ENCODE measurements around the gene ALDH1L1. TPM values are rescaled to one million over a fixed set of nuclear protein-coding genes. Genes with fewer than 3 reads are reported as not detected.

Gene ALDH1L1
- total RNA-seq, 1 experiment from 2014 or later: not detected

DNA sequence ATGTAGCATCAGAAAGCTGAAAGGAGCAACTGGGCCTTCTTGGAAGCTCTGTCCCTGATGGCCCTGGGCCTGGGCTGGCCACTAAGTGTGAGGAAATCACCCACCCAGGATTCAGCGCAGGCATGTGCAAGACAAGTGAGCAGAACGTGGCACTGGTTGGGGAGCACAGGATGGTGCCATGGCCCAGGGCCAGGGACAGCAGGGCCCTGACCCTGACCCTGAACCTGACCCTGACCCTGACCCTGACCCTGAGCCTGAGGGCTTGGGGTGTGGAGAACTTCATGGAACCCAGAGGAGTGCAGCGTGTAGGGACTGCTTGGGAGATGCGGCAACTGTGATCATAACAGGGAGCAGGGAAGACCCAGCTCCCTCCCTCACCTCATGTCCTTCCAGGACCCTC is 5.9 kb upstream of the ALDH1L1 start:
- intact Hi-C loops (cut with micrococcal nuclease): no loop called here
- ChIA-PET POLR2A (ENCODE audit: unreplicated experiment) (no interaction called here), CTCF (no interaction called here)
- ATAC-seq: no peak
- H3K36me3 ChIP-seq (ENCODE audit: low read depth, low read length): no peaks in the 10 kb centered on the region
- H3K27ac ChIP-seq (ENCODE audit: low read length): no peak overlapping the region
- no peaks in the 10 kb centered on the region for H3K9me2 ChIP-seq (replicated peaks; ENCODE audit: low read length)
- H3K4me2 ChIP-seq (ENCODE audit: low read length): no peak overlapping the region
- H3K79me2 ChIP-seq (ENCODE audit: low read length): no peaks in the 10 kb centered on the region
- no TSS peak for BruUV-seq (replicated peaks)
- H3K4me1 ChIP-seq (ENCODE audit: insufficient read depth, low read length): no peaks in the 10 kb centered on the region
- no peak overlapping the region for H2AFZ ChIP-seq (ENCODE audit: low read length)
- no peak for DNase-seq
- no peaks in the 10 kb centered on the region for H3K27me3 ChIP-seq (ENCODE audit: low read length)
- no peaks in the 10 kb centered on the region for H3F3A ChIP-seq (ENCODE audit: low read length, unreplicated experiment)
- no peak overlapping the region for H3K4me3 ChIP-seq (ENCODE audit: low read length)
- H3K9me3 ChIP-seq (ENCODE audit: low read length): no peaks in the 10 kb centered on the region
- H3K9ac ChIP-seq (ENCODE audit: low read length): no peak overlapping the region
- TF ChIP-seq EZH2phosphoT487 (IDR thresholded peaks at IDR 0.05; ENCODE audit: borderline replicate concordance, low read length) (no peak), EZH2 (IDR thresholded peaks at IDR 0.05; ENCODE audit: low read length, unreplicated experiment) (no peak)
- TF ChIP-seq, protein P1, sequence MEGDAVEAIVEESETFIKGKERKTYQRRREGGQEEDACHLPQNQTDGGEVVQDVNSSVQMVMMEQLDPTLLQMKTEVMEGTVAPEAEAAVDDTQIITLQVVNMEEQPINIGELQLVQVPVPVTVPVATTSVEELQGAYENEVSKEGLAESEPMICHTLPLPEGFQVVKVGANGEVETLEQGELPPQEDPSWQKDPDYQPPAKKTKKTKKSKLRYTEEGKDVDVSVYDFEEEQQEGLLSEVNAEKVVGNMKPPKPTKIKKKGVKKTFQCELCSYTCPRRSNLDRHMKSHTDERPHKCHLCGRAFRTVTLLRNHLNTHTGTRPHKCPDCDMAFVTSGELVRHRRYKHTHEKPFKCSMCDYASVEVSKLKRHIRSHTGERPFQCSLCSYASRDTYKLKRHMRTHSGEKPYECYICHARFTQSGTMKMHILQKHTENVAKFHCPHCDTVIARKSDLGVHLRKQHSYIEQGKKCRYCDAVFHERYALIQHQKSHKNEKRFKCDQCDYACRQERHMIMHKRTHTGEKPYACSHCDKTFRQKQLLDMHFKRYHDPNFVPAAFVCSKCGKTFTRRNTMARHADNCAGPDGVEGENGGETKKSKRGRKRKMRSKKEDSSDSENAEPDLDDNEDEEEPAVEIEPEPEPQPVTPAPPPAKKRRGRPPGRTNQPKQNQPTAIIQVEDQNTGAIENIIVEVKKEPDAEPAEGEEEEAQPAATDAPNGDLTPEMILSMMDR (conservative IDR thresholded peaks at IDR 0.05; ENCODE audit: low read depth, low read length): no peak
- H4K20me1 ChIP-seq (ENCODE audit: low read length): no peaks in the 10 kb centered on the region

DNA sequence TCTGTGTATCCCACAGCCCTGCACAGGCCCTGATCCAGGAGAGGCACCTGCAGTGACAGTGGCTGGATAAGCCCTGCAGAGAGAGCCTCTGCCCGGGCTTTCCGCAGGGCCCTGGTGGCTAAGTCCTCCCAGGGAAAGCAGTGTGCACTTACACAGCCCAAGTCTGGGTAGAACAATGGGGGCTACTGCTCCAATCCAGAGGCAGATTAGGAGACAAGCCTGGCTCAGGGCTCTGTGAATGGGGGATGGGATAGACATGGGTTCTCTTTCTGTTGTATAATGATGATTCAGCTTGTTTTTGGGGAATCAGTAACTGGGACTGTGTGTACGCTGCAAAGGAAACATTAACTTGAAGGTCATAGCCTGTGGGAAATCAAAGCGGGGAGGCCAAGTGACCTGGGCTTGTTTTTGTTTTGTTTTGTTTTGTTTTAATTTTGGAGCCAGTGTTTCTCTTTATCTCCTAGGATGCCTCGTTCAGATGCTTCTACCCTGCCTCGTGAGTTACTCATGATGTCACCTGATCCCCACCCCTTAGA is 4.1 kb upstream of the ALDH1L1 start:
- Histone ChIP-seq H2AFZ (ENCODE audit: low read length) (no peak overlapping the region), H3K9me2 (replicated peaks; ENCODE audit: low read length) (no peaks in the 10 kb centered on the region), H3K79me2 (ENCODE audit: low read length) (no peaks in the 10 kb centered on the region), H3K4me2 (ENCODE audit: low read length) (no peak overlapping the region), H3K27ac (ENCODE audit: low read length) (no peak overlapping the region), H4K20me1 (ENCODE audit: low read length) (no peaks in the 10 kb centered on the region), H3K9ac (ENCODE audit: low read length) (no peak overlapping the region), H3K4me3 (ENCODE audit: low read length) (no peak overlapping the region), H3F3A (ENCODE audit: low read length, unreplicated experiment) (no peaks in the 10 kb centered on the region), H3K27me3 (ENCODE audit: low read length) (no peaks in the 10 kb centered on the region), H3K4me1 (ENCODE audit: insufficient read depth, low read length) (no peaks in the 10 kb centered on the region), H3K9me3 (ENCODE audit: low read length) (no peaks in the 10 kb centered on the region), H3K36me3 (ENCODE audit: low read depth, low read length) (no peaks in the 10 kb centered on the region)
- POLR2A ChIA-PET (ENCODE audit: unreplicated experiment): no interaction called here
- TF ChIP-seq, protein P1 (conservative IDR thresholded peaks at IDR 0.05; ENCODE audit: low read depth, low read length): no peak
- no peak for TF ChIP-seq EZH2phosphoT487 (IDR thresholded peaks at IDR 0.05; ENCODE audit: borderline replicate concordance, low read length)
- no peak for TF ChIP-seq EZH2 (IDR thresholded peaks at IDR 0.05; ENCODE audit: low read length, unreplicated experiment)
- CTCF ChIA-PET: no interaction called here
- ATAC-seq (no peak), DNase-seq (no peak)
- no TSS peak for BruUV-seq (replicated peaks)
- intact Hi-C loops (cut with micrococcal nuclease): no loop called here

DNA sequence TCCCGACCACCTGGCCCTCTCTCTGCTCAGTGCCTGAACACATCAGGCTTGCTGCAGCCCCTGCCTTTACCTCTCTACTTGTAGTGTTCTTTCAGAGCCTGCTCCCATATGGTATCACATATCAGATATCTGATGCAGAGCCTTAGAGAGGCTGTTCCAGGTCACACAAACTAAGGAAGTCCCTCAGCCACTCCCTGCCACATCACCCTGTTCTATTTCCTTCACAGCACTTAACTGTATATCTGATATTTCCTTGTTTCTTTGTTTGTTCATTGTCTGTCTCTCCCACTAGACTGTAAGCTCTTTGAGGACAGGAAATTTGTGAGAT is 976 bp upstream of the ALDH1L1 start:
- DNase-seq: no peak
- H3K27ac ChIP-seq (ENCODE audit: low read length): no peak overlapping the region
- no peaks in the 10 kb centered on the region for H3F3A ChIP-seq (ENCODE audit: low read length, unreplicated experiment)
- no TSS peak for BruUV-seq (replicated peaks)
- no peak overlapping the region for H3K9ac ChIP-seq (ENCODE audit: low read length)
- no peak for TF ChIP-seq EZH2phosphoT487 (IDR thresholded peaks at IDR 0.05; ENCODE audit: borderline replicate concordance, low read length)
- no peak for TF ChIP-seq EZH2 (IDR thresholded peaks at IDR 0.05; ENCODE audit: low read length, unreplicated experiment)
- TF ChIP-seq, protein P1 (conservative IDR thresholded peaks at IDR 0.05; ENCODE audit: low read depth, low read length): no peak
- CTCF ChIA-PET: no interaction called here
- H4K20me1 ChIP-seq (ENCODE audit: low read length): no peaks in the 10 kb centered on the region
- intact Hi-C loops (cut with micrococcal nuclease): no loop called here
- no peaks in the 10 kb centered on the region for H3K79me2 ChIP-seq (ENCODE audit: low read length)
- no peaks in the 10 kb centered on the region for H3K36me3 ChIP-seq (ENCODE audit: low read depth, low read length)
- H3K4me2 ChIP-seq (ENCODE audit: low read length): no peak overlapping the region
- no peak overlapping the region for H2AFZ ChIP-seq (ENCODE audit: low read length)
- ATAC-seq: no peak
- H3K27me3 ChIP-seq (ENCODE audit: low read length): peaks cover 3% of the 10 kb centered on the region; the same call in 1 of the 2 replicates
- no peaks in the 10 kb centered on the region for H3K9me2 ChIP-seq (replicated peaks; ENCODE audit: low read length)
- POLR2A ChIA-PET (ENCODE audit: unreplicated experiment): no interaction called here
- no peaks in the 10 kb centered on the region for H3K9me3 ChIP-seq (ENCODE audit: low read length)
- no peak overlapping the region for H3K4me3 ChIP-seq (ENCODE audit: low read length)
- no peaks in the 10 kb centered on the region for H3K4me1 ChIP-seq (ENCODE audit: insufficient read depth, low read length)

All from PC-3 (cell line).